Lower lobe of right lung (tissue), 2 donors: ENCODE results near the gene TEX14. TPM values are rescaled to one million over a fixed set of nuclear protein-coding genes. Genes with fewer than 3 reads are reported as not detected.
A peak's percentile ranks its signal among the peaks of the same experiment; 100 is the strongest.

ENCODE experiments used
- ATAC-seq, 2 donors: fragments of 200-7000 bp; cut with Tn5 transposase; one replicate each; pipeline ENCODE4 v1.9.1; 2020 to 2022; ENCODE audit warnings: mild to moderate bottlenecking in 2 of 2, moderate library complexity in 2 of 2
- DNase-seq: peaks from one replicate; pipeline ENCODE4 v3.0.0-alpha.2; 2020
- H3K27ac ChIP-seq: fragments of 200-600 bp; one replicate; pipeline ENCODE4 v1.8.0; 2022
- H3K27me3 ChIP-seq: fragments of 200-600 bp; one replicate; pipeline ENCODE4 v1.8.0; 2022; ENCODE audit warnings: low read depth
- H3K36me3 ChIP-seq: fragments of 200-600 bp; one replicate; pipeline ENCODE4 v1.8.0; 2022; ENCODE audit warnings: mild to moderate bottlenecking
- H3K4me1 ChIP-seq: fragments of 200-600 bp; one replicate; pipeline ENCODE4 v1.8.0; 2022
- H3K4me3 ChIP-seq: fragments of 200-600 bp; one replicate; pipeline ENCODE4 v1.8.0; 2022; ENCODE audit warnings: mild to moderate bottlenecking
- H3K9me3 ChIP-seq: fragments of 200-600 bp; one replicate; pipeline ENCODE4 v1.8.0; 2022
- CTCF ChIP-seq: fragments of 200-600 bp; IDR thresholded peaks from one replicate; pipeline ENCODE4 v1.8.0; 2022; ENCODE audit warnings: antibody characterized with exemption, mild to moderate bottlenecking
- intact Hi-C: fragments of 100-400 bp; cut with DNase I; formaldehyde crosslinking; loops from one replicate; pipeline ENCODE4 v1.11.0; 2022
- total RNA-seq: library from RNA; stranded (reverse); fragmentation: NEBNext Ultra II Directional; extraction: Animal tissue kit (Norgen Biotek cat#: 25700); gene quantifications from one replicate; pipeline ENCODE4 v1.2.1, GENCODE V29; 2021
- donor health status: DM: no; HTN: yes; CAD: no; lungs with severe emphysema.

Gene TEX14
- total RNA-seq, 1 donor from 2014 or later: 6.8 TPM

- DNase-seq (no peak), ATAC-seq (no peak)
- TF ChIP-seq CTCF: no peak
- Histone ChIP-seq H3K27me3 (no peaks in the 10 kb centered on the region), H3K9me3 (no peaks in the 10 kb centered on the region), H3K27ac (peak overlapping the region; percentile 53), H3K4me1 (peaks cover 43% of the 10 kb centered on the region), H3K36me3 (no peaks in the 10 kb centered on the region), H3K4me3 (peak overlapping the region; percentile 46)
- intact Hi-C loops: no loop called here
These were observed 163.4 kb downstream of the TEX14 start for GRCh38 chr17:58528443-58528842.

GRCh38 chr17:58527949-58528348, 163.9 kb downstream of the TEX14 start:
- no peak for ATAC-seq

GRCh38 chr17:58527306-58527705, 164.5 kb downstream of the TEX14 start:
- ATAC-seq: no peak
- H3K9me3 ChIP-seq: no peaks in the 10 kb centered on the region
- no peak for TF ChIP-seq CTCF
- H3K36me3 ChIP-seq: no peaks in the 10 kb centered on the region
- peak overlapping the region; percentile 53 for H3K27ac ChIP-seq
- peak overlapping the region; percentile 46 for H3K4me3 ChIP-seq
- intact Hi-C loops: no loop called here
- H3K27me3 ChIP-seq: no peaks in the 10 kb centered on the region
- no peak for DNase-seq
- peaks cover 39% of the 10 kb centered on the region for H3K4me1 ChIP-seq

More at GRCh38 chr17:58527949-58528348, 163.9 kb downstream of the TEX14 start:
- Histone ChIP-seq H3K4me1 (peaks cover 43% of the 10 kb centered on the region), H3K36me3 (no peaks in the 10 kb centered on the region), H3K9me3 (no peaks in the 10 kb centered on the region), H3K27ac (peak overlapping the region; percentile 53), H3K27me3 (no peaks in the 10 kb centered on the region), H3K4me3 (peak overlapping the region; percentile 46)
- TF ChIP-seq CTCF: no peak
- intact Hi-C loops: no loop called here
- no peak for DNase-seq

GRCh38 chr17:58525239-58525638, 166.6 kb downstream of the TEX14 start:
- H3K36me3 ChIP-seq: peaks cover 5% of the 10 kb centered on the region
- no peaks in the 10 kb centered on the region for H3K9me3 ChIP-seq
- DNase-seq: no peak
- H3K4me3 ChIP-seq: peak overlapping the region; percentile 26
- TF ChIP-seq CTCF: no peak
- H3K27me3 ChIP-seq: no peaks in the 10 kb centered on the region
- peak; percentile 50 to 51 for ATAC-seq
- H3K27ac ChIP-seq: peak overlapping the region; percentile 54
- peaks cover 25% of the 10 kb centered on the region for H3K4me1 ChIP-seq
- intact Hi-C loops: no loop called here

- ATAC-seq: no peak
- Histone ChIP-seq H3K4me1 (peaks cover 34% of the 10 kb centered on the region), H3K9me3 (no peaks in the 10 kb centered on the region), H3K27me3 (no peaks in the 10 kb centered on the region), H3K36me3 (peaks cover 5% of the 10 kb centered on the region), H3K27ac (no peak overlapping the region), H3K4me3 (no peak overlapping the region)
- TF ChIP-seq CTCF: no peak
- DNase-seq: no peak
- intact Hi-C loops: no loop called here
These were observed 170.2 kb downstream of the TEX14 start for GRCh38 chr17:58521680-58522079.
